ENCODE data around the gene ACP2.

GRCh38 chr11:47272706-47273105, 24.1 kb upstream of the ACP2 start:
- no peak for TF ChIP-seq CTCF (IDR thresholded peaks at IDR 0.05)
- no peak for TF ChIP-seq SMC3 (IDR thresholded peaks at IDR 0.05)
- TF ChIP-seq POLR2A (IDR thresholded peaks at IDR 0.05; ENCODE audit: low read length) = no peak
- TF ChIP-seq USF2 (IDR thresholded peaks at IDR 0.05) = no peak
- TF ChIP-seq JUN (IDR thresholded peaks at IDR 0.05) = no peak
- no peak for TF ChIP-seq HMGXB4 (CRISPR knock-in tag; IDR thresholded peaks at IDR 0.05; ENCODE audit: borderline replicate concordance)
- TF ChIP-seq NFE2L2 (conservative IDR thresholded peaks at IDR 0.05; ENCODE audit: low read length) = no peak
- TF ChIP-seq ZNF302 (CRISPR knock-in tag; IDR thresholded peaks at IDR 0.05) = no peak
- TF ChIP-seq RAD21 (conservative IDR thresholded peaks at IDR 0.05 in 1 of 2, IDR thresholded peaks at IDR 0.05 in 1 of 2) = no peak
- TF ChIP-seq MAX (IDR thresholded peaks at IDR 0.05) = no peak
- no peak for TF ChIP-seq EP300 (IDR thresholded peaks at IDR 0.05)

Data from A549 (cell line).